Activated naive CD8-positive, alpha-beta T cell treated with anti-CD3 and anti-CD28 coated beads, Interleukin-2, amount 10 ng/mL, durations not matched to agents 7 days and 5 days (primary cell): ENCODE data around the gene RBMY1D. TPM values are rescaled to one million over a fixed set of nuclear protein-coding genes. Genes with fewer than 3 reads are reported as not detected.
"Not testable (repeated sequence)": the region's sequence is repeated elsewhere in the genome, so short reads cannot be mapped to it uniquely, and the experiment has no call there.

Experiments used
- ATAC-seq: fragments of 150-1000 bp; cut with Tn5 transposase; one replicate; pipeline ENCODE4 v1.10.0; 2021; ENCODE audit warnings: low read depth, moderate library complexity
- POLR2A ChIA-PET: fragments of 350-600 bp; sonication (Branson Sonifier 250); formaldehyde crosslinking; loops from one replicate; lab custom pipeline; 2021; ENCODE audit warnings: antibody characterized with exemption; lab: Charles Lee
- DNase-seq: peaks from one replicate; pipeline ENCODE4 v3.0.0; 2021
- H3K27ac Mint-ChIP-seq: one replicate; pipeline ENCODE4 v1.8.0; 2022; ENCODE audit warnings: mild to moderate bottlenecking, mixed read lengths
- H3K27me3 Mint-ChIP-seq: one replicate; pipeline ENCODE4 v1.8.0; 2022; ENCODE audit warnings: mild to moderate bottlenecking, moderate library complexity, mixed read lengths
- H3K36me3 Mint-ChIP-seq: one replicate; pipeline ENCODE4 v1.8.0; 2021; ENCODE audit warnings: mild to moderate bottlenecking, mixed read lengths
- H3K4me1 Mint-ChIP-seq: one replicate; pipeline ENCODE4 v1.8.0; 2021; ENCODE audit warnings: mixed read lengths
- H3K4me3 Mint-ChIP-seq: one replicate; pipeline ENCODE4 v1.8.0; 2022; ENCODE audit warnings: mild to moderate bottlenecking, moderate library complexity, mixed read lengths
- H3K9me3 Mint-ChIP-seq: one replicate; pipeline ENCODE4 v1.8.0; 2021; ENCODE audit warnings: mixed read lengths
- total RNA-seq, 2 experiments: library from RNA; stranded (reverse); gene quantifications; one replicate each; pipeline ENCODE4 v1.2.3, GENCODE V29; 2021

RBMY1D gene
- total RNA-seq = not detected

DNA sequence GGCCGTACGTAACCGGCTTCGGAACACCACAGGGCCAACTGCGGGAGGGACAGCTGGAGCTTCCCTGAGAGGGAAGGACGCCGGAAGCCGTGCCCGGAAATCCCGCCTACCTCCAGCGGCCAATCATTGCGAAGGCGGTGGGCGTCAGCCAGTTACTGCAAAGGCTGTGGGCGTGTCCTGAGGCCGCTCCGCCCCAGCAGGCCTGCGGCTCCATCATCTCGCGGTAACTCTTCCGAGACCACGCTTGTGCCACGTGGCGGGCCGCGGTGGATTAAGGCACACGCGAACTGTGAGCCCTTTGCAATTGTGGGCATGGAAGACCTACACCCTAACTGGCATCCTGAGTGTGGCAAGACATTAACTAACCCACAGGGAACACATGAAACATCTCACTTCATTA, at the start of gene RBMY1D:
RBMY1D (minus strand) TSS at position 101 of the 400 bp plus-strand sequence. CDS start 2,013 bp downstream, outside the sequence.
- H3K36me3 Mint-ChIP-seq = not testable (repeated sequence)

DNA sequence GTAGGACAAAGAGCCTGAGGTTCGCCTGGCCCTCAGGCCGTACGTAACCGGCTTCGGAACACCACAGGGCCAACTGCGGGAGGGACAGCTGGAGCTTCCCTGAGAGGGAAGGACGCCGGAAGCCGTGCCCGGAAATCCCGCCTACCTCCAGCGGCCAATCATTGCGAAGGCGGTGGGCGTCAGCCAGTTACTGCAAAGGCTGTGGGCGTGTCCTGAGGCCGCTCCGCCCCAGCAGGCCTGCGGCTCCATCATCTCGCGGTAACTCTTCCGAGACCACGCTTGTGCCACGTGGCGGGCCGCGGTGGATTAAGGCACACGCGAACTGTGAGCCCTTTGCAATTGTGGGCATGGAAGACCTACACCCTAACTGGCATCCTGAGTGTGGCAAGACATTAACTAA, 23.6 kb upstream of the RBMY1D start, which contains the start of gene RBMY1E:
RBMY1E (minus strand) TSS at position 101 of the 400 bp plus-strand sequence. CDS start 1,978 bp downstream, outside the sequence.
- DNase-seq, H3K4me1 Mint-ChIP-seq, H3K27ac Mint-ChIP-seq, H3K27me3 Mint-ChIP-seq, H3K4me3 Mint-ChIP-seq, ATAC-seq, H3K9me3 Mint-ChIP-seq, H3K36me3 Mint-ChIP-seq, POLR2A ChIA-PET: not testable (repeated sequence)

More for the DNA sequence above, at the start of gene RBMY1D:
- POLR2A ChIA-PET, DNase-seq, H3K4me3 Mint-ChIP-seq, ATAC-seq, H3K27me3 Mint-ChIP-seq, H3K9me3 Mint-ChIP-seq, H3K27ac Mint-ChIP-seq, H3K4me1 Mint-ChIP-seq: not testable (repeated sequence)

DNA sequence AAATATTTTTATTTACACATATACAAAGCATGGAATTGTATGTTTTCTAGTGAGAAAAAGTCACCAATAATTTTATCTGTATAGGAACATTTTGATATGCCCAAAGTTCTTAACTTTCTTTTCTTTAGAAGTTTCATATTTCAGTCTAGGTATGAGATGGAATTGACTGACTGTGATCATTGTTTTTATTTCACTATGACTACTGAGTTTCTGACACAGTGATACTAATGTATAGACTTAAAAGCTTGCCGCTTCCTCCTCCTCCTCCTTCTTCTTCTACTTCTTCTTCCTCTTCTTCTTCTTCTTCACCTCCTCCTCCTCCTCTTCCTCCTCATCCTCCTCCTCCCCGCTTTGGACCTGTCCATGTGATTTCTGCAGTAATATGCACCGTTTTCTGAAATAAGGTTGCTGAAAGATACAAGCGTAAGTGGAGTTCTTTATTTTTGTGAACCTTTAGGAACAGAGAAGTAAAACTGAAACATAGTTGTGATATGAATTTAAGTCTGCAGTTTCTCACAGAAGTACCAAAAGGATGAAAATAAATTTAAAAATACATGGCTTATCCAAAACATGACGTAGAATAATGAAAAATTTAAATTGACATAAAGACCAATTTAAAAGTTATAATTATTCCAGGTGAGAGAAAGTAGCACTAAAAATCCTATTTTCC, 24.8 kb downstream of the RBMY1D start:
- H3K27ac Mint-ChIP-seq, H3K9me3 Mint-ChIP-seq, H3K4me3 Mint-ChIP-seq, H3K36me3 Mint-ChIP-seq, DNase-seq, POLR2A ChIA-PET, H3K27me3 Mint-ChIP-seq, ATAC-seq, H3K4me1 Mint-ChIP-seq: not testable (repeated sequence)

DNA sequence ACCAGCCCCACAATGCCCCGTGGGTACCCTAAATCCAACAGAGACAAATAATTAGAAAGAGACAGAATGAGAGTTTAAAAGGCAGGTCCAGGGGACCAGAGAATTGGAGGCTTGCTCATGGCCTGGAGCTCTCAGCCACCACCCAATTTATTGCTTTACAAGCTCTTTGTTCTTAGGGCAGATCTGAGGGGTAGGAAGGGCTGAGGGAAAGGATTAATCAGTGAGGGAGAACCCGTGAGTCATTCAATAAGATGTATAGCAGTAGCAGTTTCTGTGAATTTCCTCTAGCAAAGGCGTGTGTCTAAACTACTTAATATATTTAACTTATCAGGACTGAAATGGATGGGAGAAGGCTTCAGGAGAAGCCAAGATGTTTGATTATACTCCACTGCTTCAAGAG, 48.8 kb downstream of the RBMY1D start:
- no peaks in the 10 kb centered on the region for H3K36me3 Mint-ChIP-seq
- no peak overlapping the region for H3K4me3 Mint-ChIP-seq
- POLR2A ChIA-PET = no interaction called here
- no peaks in the 10 kb centered on the region for H3K9me3 Mint-ChIP-seq
- DNase-seq (no peak), ATAC-seq (no peak)
- no peaks in the 10 kb centered on the region for H3K27me3 Mint-ChIP-seq
- H3K27ac Mint-ChIP-seq = no peak overlapping the region
- no peaks in the 10 kb centered on the region for H3K4me1 Mint-ChIP-seq

DNA sequence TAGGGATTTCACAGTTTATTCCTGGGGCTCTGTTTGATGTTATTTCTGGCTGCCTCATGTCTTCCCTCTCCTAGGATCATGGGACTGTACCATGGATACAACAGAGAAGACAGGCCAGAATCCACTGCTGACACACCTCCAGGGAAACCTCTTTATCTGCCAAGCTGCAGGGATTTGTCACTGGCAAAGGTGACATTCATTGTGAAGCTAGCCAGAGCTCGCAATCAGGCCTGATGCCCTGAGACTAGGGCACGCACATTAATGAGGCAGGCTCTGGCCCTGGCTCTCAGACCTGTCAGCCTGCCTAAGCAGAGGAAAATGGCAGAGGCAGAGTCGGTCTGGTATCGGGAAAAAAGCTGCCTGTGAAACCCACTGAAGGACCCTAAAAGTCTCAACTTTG, 52.2 kb downstream of the RBMY1D start:
- DNase-seq = no peak
- ATAC-seq = no peak
- H3K4me1 Mint-ChIP-seq = no peaks in the 10 kb centered on the region
- POLR2A ChIA-PET = no interaction called here
- no peaks in the 10 kb centered on the region for H3K27me3 Mint-ChIP-seq
- no peaks in the 10 kb centered on the region for H3K36me3 Mint-ChIP-seq
- no peaks in the 10 kb centered on the region for H3K9me3 Mint-ChIP-seq
- H3K27ac Mint-ChIP-seq = no peak overlapping the region
- H3K4me3 Mint-ChIP-seq = no peak overlapping the region

DNA sequence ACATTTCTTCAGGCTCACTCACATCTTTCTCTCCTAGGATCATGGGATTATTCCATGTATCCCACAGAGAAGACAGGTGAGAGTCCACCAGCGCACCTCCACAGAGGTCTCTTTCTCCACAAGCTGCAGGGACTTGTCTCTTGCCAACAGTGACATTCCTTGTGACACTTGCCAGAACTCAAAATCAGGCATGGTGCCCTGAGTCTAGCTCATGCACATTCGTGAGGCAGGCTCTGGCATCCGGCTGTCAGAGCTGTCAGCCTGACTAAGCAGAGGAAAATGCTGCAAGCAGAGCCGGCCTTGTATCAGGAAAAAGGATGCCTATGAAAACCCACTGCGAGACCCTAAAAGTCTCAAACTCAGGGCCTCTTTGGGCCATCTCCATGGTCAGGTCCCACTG, 54.8 kb downstream of the RBMY1D start:
- Mint-ChIP-seq H3K27me3 (no peaks in the 10 kb centered on the region), H3K4me1 (no peaks in the 10 kb centered on the region), H3K36me3 (no peaks in the 10 kb centered on the region), H3K4me3 (no peak overlapping the region), H3K9me3 (no peaks in the 10 kb centered on the region), H3K27ac (no peak overlapping the region)
- POLR2A ChIA-PET = no interaction called here
- ATAC-seq (no peak), DNase-seq (no peak)

DNA sequence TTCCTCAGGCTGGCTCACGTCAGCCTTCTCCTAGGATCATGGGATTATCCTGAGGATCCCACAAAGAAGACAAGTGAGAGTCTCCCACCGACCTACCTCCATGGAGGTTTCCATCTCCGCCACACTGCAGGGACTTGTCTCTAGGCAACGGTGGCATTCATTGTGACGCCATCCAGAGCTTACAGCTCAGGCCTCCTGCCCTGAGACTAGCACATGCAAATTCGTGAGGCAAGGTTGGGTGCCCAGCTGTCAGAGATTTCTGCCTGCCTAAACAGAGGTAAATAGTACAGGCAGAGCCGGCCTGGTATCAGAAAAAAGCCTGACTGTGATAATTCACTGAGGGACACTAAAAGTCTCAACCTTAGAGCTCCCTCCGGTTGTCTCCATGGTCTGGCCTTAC, 58.0 kb downstream of the RBMY1D start:
- no peak overlapping the region for H3K27ac Mint-ChIP-seq
- no peaks in the 10 kb centered on the region for H3K36me3 Mint-ChIP-seq
- no peaks in the 10 kb centered on the region for H3K9me3 Mint-ChIP-seq
- no peaks in the 10 kb centered on the region for H3K27me3 Mint-ChIP-seq
- DNase-seq = no peak
- H3K4me3 Mint-ChIP-seq = no peak overlapping the region
- POLR2A ChIA-PET = no interaction called here
- no peak for ATAC-seq
- no peaks in the 10 kb centered on the region for H3K4me1 Mint-ChIP-seq

DNA sequence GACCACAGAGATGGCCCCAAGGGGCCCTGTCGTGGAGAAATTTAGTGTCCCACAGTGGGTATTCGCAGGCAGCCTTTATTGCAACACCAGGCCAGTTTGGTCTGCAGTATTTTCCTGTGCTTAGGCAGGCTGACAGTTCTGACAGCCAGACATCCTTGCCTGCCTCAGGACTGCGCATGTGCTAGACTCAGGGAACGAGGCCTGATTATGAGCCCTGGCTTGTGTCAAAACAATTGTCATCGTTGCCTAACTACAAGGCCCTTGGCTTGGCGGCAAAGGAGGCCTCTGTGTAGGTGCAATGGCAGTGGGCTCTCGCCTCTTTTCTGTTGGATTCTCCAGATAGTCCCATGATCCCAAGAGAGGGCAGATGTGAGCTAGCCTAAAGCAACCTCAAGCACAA, 59.3 kb downstream of the RBMY1D start:
- POLR2A ChIA-PET = no interaction called here
- no peak overlapping the region for H3K4me3 Mint-ChIP-seq
- H3K27ac Mint-ChIP-seq = no peak overlapping the region
- no peak for ATAC-seq
- H3K4me1 Mint-ChIP-seq = no peaks in the 10 kb centered on the region
- H3K9me3 Mint-ChIP-seq = no peaks in the 10 kb centered on the region
- DNase-seq = no peak
- no peaks in the 10 kb centered on the region for H3K36me3 Mint-ChIP-seq
- H3K27me3 Mint-ChIP-seq = no peaks in the 10 kb centered on the region

Other genes with a start within 250 kb of the RBMY1D start
- not detected for gene RBMY1E, start 23.5 kb upstream of the RBMY1D start, total RNA-seq